ENCODE measurements around the gene ETFRF1. TPM values are rescaled to one million over a fixed set of nuclear protein-coding genes. Genes with fewer than 3 reads are reported as not detected.

The ETFRF1 gene
- total RNA-seq, 1 donor from 2014 or later = 10.8 TPM

DNA sequence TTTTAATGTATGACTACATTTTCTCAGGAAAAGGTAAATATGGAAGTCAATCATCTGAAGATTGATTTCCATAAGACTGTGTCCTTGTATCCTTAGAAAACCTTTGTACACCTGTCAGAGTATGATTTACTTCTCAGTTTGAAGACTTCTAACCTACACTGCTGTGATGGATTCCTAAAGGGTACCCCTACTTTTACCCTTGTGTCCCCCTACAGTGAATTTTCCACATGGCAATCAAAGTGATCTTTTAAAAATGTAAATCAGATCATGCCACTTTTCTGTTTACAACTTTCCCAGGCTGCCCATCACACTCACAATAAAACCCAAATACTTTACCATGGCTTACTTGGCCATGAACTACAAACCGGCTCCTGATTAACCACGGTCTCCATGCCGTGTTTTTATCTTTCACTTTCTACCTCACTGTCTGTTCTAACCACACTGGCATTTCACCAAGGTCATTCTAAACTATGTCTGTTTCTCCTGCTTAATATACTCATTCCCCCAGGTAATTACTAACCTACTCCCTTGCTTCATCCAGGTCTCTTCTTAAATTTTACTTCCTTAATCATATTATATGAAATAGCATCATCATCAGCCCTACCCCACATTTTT lies 8.1 kb upstream of the ETFRF1 start:
- Mint-ChIP-seq H3K4me1 (ENCODE audit: low read depth) (peaks cover 28% of the 10 kb centered on the region), H3K9me3 (ENCODE audit: low read depth) (no peaks in the 10 kb centered on the region)
- DNase-seq (ENCODE audit: low spot score) = no peak

GRCh38 chr12:25187781-25188180 lies 7.3 kb upstream of the ETFRF1 start:
- no peak overlapping the region for H3K4me3 Mint-ChIP-seq (ENCODE audit: unreplicated experiment)
- no peaks in the 10 kb centered on the region for H3K36me3 Mint-ChIP-seq (ENCODE audit: low read depth)
- no peak for DNase-seq (ENCODE audit: low spot score)
- no peaks in the 10 kb centered on the region for H3K9me3 Mint-ChIP-seq (ENCODE audit: low read depth)
- TF ChIP-seq, protein P1, sequence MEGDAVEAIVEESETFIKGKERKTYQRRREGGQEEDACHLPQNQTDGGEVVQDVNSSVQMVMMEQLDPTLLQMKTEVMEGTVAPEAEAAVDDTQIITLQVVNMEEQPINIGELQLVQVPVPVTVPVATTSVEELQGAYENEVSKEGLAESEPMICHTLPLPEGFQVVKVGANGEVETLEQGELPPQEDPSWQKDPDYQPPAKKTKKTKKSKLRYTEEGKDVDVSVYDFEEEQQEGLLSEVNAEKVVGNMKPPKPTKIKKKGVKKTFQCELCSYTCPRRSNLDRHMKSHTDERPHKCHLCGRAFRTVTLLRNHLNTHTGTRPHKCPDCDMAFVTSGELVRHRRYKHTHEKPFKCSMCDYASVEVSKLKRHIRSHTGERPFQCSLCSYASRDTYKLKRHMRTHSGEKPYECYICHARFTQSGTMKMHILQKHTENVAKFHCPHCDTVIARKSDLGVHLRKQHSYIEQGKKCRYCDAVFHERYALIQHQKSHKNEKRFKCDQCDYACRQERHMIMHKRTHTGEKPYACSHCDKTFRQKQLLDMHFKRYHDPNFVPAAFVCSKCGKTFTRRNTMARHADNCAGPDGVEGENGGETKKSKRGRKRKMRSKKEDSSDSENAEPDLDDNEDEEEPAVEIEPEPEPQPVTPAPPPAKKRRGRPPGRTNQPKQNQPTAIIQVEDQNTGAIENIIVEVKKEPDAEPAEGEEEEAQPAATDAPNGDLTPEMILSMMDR (IDR thresholded peaks at IDR 0.05) = no peak
- peak overlapping the region; percentile 13 for H3K27ac Mint-ChIP-seq (ENCODE audit: unreplicated experiment)
- H3K27me3 Mint-ChIP-seq (ENCODE audit: low read depth) = no peaks in the 10 kb centered on the region
- H3K4me1 Mint-ChIP-seq (ENCODE audit: low read depth) = peaks cover 28% of the 10 kb centered on the region

More for the DNA sequence above, 8.1 kb upstream of the ETFRF1 start:
- Mint-ChIP-seq H3K27ac (ENCODE audit: unreplicated experiment) (no peak overlapping the region), H3K27me3 (ENCODE audit: low read depth) (no peaks in the 10 kb centered on the region), H3K36me3 (ENCODE audit: low read depth) (no peaks in the 10 kb centered on the region), H3K4me3 (ENCODE audit: unreplicated experiment) (no peak overlapping the region)
- TF ChIP-seq, protein P1 (IDR thresholded peaks at IDR 0.05) = no peak

DNA sequence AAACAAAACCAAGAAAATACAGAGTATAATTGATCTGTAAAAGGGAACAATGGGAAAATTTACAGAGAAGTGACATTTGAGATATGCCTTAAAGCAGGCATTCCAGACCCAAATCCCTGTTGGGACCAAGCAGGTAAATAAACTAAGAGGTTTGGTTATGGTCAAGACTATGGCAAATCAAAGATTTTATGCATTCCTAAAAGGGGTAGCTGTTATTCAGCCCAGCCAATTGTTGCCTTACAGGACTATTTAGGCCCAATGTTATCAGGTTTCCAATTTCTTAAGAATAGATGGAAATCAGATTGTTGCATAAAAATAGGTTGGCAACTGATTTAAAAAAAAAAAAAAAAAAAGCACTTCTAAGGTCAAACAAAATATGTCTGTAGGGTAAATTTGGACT lies 5.4 kb upstream of the ETFRF1 start:
- H3K36me3 Mint-ChIP-seq (ENCODE audit: low read depth) = no peaks in the 10 kb centered on the region
- TF ChIP-seq, protein P1 (IDR thresholded peaks at IDR 0.05) = no peak
- peaks cover 34% of the 10 kb centered on the region for H3K4me1 Mint-ChIP-seq (ENCODE audit: low read depth)
- H3K9me3 Mint-ChIP-seq (ENCODE audit: low read depth) = no peaks in the 10 kb centered on the region
- no peak overlapping the region for H3K4me3 Mint-ChIP-seq (ENCODE audit: unreplicated experiment)
- H3K27me3 Mint-ChIP-seq (ENCODE audit: low read depth) = no peaks in the 10 kb centered on the region
- H3K27ac Mint-ChIP-seq (ENCODE audit: unreplicated experiment) = peak overlapping the region; percentile 8
- no peak for DNase-seq (ENCODE audit: low spot score)

- no peak overlapping the region for H3K27ac Mint-ChIP-seq (ENCODE audit: unreplicated experiment)
- H3K36me3 Mint-ChIP-seq (ENCODE audit: low read depth) = no peaks in the 10 kb centered on the region
- no peaks in the 10 kb centered on the region for H3K9me3 Mint-ChIP-seq (ENCODE audit: low read depth)
- DNase-seq (ENCODE audit: low spot score) = no peak
- H3K4me3 Mint-ChIP-seq (ENCODE audit: unreplicated experiment) = no peak overlapping the region
- no peaks in the 10 kb centered on the region for H3K27me3 Mint-ChIP-seq (ENCODE audit: low read depth)
- peaks cover 42% of the 10 kb centered on the region for H3K4me1 Mint-ChIP-seq (ENCODE audit: low read depth)
- TF ChIP-seq, protein P1 (IDR thresholded peaks at IDR 0.05) = no peak
Observed at GRCh38 chr12:25190793-25191192, 4.2 kb upstream of the ETFRF1 start.

DNA sequence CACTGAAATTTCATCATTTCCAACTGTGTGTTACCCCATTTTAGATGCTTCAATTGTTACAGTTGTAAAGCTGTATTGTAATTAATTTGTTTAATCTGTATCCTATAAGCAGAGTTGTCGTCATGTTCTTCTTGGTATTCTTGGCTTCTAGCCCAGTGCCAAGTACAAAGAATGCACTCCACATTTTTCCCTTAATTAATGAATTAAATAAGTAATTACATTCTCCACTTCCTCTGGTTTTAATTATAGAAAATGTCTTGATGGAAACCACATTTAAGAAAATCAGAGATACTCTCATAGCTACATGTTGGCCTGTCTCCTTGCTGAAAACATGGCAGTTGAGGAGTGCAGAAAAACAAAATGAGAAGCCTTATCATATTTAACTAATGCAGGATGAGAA lies 823 bp upstream of the ETFRF1 start:
- no peaks in the 10 kb centered on the region for H3K27me3 Mint-ChIP-seq (ENCODE audit: low read depth)
- H3K4me3 Mint-ChIP-seq (ENCODE audit: unreplicated experiment) = peak overlapping the region; percentile 94
- no peak for DNase-seq (ENCODE audit: low spot score)
- H3K4me1 Mint-ChIP-seq (ENCODE audit: low read depth) = peaks cover 23% of the 10 kb centered on the region
- no peak overlapping the region for H3K27ac Mint-ChIP-seq (ENCODE audit: unreplicated experiment)
- TF ChIP-seq, protein P1 (IDR thresholded peaks at IDR 0.05) = no peak
- H3K36me3 Mint-ChIP-seq (ENCODE audit: low read depth) = no peaks in the 10 kb centered on the region
- H3K9me3 Mint-ChIP-seq (ENCODE audit: low read depth) = no peaks in the 10 kb centered on the region
